HG02588 (cell line): ENCODE results near the gene ZNF367.

Experiments used
- ATAC-seq: cut with Tn5 transposase; IDR thresholded peaks from one replicate; pipeline ENCODE4 v1.9.1; 2021; ENCODE audit warnings: mild to moderate bottlenecking, moderate library complexity; ENCODE audit not compliant: unreplicated experiment

The ZNF367 gene

DNA sequence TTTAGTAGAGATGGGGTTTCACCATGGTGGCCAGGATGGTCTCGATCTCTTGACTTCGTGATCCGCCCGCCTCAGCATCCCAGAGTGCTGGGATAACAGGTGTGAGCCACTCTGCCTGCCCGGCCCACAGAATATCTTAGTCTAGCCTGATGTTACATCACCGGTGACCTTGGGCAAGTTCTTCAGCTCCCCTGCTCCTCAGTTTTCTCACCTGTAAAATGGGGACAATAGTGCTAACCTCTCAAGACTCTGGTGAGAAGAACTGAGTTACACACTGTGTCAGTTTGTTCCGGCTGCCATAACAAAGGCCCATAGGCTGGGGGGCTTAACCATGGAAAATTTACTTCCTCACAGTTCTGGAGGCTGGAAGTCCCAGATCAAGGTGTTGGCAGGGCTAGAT lies 19.3 kb upstream of the ZNF367 start:
- no peak for ATAC-seq

DNA sequence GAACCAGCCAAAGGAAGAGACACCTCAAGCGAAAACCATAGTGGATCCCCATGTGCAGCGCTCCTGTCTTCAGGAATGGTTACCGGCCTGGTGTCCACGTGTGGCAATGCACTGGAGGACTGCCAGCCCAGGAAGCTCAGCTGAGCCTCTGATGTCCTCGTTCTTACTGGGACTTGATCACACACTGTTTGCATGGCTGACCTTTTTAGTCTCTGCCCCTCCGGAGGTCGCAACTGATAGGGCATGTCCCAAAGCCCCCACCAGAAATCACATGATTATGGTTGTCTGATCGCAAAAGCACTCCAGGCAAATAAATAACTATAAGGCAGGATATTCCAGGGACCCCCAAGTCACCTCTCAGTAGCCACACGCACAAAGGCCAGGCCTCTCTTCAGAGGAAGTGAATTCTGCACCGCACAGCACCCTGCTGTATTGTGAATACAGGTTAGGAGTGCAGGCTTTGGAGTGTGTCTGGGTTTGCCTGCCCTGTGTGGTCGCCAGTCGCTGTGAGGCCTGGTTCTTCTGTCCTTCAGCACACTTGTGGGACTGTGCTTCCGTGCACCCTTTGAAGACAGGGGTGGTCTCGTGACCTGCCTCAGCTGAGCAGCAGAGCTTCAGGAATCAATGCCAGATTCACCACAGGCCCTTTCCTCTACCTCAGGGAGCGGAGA lies 18.4 kb upstream of the ZNF367 start:
- no peak for ATAC-seq

DNA sequence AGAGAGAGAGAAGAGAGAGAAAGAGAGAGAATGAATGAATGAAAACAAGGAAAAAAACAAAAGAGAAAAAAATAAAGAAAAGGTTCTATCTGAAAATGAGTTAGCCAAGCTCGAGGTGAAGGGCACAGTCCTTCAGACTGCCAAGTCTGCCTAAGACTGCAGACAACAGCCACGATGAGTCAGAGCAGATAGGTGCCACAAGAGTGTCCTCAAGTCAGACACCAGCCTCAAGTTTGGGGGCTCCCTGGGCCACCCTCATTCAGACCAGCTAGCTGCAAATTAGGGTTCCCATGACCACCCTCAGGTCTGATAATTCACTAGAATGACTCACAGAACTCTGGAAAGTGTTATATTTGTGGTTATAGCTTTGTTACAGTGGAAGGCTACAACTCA lies 17.9 kb upstream of the ZNF367 start:
- ATAC-seq: no peak

DNA sequence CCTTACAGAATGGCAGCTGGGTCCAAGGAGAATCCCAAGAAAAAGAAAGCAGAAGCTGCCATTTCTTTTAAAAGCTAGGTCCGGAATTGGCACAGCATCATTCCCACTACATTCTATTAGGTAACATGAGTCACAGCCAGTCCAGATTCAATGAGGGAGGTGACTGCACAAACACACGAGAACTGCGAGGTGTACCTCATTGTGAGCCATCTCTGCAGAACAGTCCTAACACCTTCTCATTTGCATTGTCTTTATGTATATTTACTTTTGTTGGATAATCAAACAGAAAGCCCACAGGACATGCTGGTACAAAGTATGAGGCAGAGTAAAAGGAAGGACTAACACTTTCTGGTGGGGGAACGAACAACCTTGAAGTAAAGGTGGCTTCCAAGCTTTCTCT lies 17.2 kb upstream of the ZNF367 start:
- no peak for ATAC-seq

DNA sequence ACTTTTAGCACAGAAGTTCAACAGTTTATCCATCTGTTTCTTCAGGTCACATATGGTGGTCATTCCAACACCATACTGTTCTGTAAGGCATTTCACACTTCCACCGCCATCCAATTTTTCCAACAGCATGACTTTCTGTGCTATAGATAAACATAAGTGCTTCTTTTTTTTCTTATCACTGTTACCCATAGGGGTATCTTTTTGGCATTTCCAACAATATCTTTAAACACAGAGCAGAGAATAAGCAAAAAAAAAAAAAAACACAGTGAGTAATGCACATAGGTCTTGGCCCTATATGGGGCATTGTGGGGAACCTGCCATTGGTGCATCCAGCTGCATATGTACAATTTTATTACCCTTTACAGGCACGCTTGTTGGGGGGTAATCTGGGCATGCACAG lies 12.2 kb upstream of the ZNF367 start:
- no peak for ATAC-seq

DNA sequence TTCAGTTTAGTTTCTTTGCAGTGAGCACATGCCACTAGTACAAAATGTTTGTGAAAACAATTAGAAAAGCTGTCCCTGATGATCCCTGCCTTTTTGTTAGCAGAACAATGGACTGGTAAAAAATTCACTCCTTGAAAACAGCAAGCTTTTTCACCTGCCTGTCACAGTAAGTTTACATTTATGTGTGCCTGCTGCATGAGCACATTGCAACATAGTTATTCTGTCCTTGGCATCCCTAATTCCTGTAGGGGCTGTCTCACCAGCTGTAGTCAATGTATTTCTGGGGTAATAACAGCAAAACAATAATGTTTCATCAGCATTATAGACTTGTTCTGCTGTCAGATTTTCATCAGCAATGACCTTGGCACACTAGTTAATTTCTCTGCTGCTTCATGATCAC lies 11.6 kb upstream of the ZNF367 start:
- no peak for ATAC-seq

DNA sequence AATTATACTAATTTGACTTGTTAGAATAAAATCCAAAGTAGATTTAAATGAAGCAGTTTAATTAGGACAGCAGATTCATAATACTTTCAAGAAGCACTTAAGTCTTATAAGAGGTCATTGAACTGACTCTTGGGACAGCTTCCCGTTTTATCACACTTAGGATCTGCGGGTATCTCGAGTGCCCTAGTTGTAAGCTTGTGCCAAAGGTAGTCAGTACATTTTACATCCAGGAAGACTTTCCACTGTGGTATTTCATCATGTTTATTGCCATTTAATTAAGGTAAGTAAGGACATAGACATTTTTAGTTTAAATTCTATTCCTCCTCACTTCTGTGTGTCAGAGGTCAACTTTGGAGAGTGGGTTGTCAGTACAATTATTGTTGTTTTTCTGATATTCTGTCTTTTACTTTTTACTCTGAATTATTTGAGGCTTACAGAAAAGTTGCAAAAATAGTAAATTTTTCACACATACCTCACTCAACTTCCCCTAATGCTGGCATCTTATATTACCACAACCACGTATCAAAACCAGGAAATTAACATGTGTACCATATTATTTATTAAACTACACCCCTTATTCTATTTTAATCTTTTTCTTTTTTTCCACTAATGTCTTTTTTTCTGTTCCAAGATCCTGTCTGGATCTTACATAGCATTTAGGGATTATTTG lies 7.5 kb upstream of the ZNF367 start:
- ATAC-seq: no peak

DNA sequence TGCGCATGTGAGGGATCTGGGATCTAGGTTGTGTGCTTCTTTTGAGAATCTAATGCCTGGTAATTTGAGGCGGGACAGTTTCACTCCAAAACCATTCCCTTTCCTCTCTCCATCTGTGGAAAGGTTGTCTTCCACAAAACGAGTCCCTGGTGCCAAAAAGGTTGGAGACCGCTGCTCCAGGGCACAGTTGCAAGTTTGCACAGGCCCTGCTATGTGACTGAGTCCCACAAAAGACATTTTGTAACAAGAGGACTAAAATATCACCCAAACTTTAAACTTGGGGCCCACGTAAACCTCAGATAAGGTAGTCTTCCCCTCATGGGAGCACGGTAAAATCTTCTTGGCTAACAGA lies 5.8 kb upstream of the ZNF367 start:
- no peak for ATAC-seq

DNA sequence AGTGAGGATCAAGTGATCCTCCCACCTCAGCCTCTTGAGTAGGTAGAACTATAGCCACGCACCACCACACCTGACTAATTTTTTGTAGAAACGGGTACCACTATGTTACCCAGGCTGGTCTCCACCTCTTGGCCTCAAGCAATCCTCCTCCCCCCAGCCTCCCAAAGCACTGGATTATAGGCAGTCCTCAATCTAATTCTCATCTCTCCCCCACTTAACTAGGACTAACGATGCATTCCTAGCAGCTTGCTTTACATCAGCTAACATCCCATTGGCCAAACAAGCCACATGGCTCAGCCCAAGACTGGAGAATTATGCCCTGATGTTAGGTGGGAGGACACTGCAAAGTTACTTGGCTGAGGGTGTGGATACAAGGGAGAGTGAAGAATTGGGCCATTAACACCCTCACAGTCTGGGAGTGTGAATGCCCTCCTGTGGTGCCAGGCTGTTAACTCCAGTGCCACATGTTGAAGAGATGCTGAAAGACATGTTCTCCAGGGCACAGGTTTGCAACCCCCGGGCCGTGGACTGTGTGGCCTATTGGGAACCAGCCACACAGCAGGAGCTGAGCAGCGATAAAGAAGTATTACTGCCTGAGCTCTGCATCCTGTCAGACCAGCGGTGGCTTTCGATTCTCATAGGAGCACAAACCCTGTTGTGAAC lies 5.3 kb upstream of the ZNF367 start:
- ATAC-seq: no peak

DNA sequence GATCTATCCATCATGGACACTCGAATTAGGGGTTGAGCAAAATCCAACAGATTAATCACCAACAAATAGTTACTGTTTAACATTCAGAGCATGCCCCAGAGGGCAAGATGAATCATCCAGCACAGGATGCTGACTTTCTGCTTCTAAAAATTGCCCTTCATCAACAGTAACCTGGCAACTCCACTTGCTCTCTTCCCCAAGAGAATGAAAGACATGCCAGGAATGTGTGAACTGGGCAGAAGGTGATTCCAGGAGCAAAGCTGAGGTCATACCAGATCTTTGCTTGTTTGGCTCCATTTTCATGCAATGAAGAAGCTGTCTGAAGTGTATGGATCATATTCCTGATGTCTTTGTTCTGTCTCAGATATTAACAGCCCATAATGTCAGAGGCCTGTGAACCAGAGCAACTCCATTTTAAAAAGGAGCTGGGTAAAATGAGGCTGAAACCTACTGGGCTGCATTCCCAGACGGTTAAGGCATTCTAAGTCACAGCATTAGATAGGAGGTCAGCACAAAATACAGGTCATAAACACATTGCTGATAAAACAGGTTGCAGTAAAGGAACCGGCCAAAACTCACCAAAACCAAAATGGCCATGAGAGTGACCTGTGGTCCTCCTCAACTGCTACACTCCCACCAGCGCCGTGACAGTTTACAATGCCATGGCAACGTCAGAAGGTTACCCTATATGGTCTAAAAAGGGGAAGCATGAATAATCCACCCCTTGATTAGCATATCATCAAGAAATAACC lies 2.5 kb upstream of the ZNF367 start:
- no peak for ATAC-seq

DNA sequence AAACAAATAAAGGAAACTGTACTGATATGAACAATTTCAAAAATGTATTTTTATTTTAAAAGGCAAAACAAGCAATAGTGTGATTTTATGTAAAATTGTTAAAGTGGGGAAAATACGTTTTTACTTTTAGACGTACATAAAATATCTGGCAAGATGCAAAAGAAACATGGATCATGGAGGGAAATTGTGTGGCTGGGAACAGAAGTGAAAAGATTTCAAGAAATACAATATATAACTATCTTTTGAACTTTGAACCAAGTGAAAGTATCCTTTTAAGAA lies 1.5 kb upstream of the ZNF367 start:
- ATAC-seq: no peak

DNA sequence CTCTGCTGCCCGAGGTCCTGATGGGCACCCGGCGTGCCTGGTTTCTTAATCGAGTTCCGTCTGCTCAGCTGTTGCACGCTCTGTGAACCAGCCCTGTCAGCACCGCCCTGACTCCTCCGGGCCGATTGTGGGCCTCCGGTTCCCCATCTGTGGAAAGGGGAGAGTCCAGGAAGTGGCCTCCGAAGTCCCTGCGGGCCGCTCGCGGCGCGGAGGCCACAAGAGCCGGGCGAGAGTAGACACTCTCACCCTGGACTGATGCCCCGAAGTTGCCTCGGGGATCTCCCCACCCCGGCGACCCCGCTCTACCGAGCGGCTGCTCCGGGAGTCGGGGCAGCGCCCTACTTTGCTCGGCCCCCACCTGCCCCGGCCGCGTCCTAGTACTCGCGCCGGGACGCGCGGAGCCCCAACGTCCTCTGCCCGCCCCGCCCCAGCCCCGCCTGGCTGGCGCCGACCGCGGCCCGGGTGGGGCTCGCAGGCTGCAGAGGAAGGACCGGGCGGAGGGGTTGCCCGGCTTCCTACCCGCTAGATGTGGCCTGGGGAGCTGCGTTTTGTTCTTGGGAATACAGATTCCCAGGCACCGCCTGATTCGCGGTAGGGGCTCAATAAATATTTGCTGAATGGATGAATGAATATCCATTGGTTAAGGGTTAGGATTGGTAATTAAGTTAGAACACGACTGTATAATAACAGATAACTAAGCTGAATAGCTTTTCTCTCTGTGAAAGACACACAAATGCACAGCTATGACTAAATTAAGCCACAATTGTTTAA lies 935 bp upstream of the ZNF367 start:
- ATAC-seq: peak; percentile 36

DNA sequence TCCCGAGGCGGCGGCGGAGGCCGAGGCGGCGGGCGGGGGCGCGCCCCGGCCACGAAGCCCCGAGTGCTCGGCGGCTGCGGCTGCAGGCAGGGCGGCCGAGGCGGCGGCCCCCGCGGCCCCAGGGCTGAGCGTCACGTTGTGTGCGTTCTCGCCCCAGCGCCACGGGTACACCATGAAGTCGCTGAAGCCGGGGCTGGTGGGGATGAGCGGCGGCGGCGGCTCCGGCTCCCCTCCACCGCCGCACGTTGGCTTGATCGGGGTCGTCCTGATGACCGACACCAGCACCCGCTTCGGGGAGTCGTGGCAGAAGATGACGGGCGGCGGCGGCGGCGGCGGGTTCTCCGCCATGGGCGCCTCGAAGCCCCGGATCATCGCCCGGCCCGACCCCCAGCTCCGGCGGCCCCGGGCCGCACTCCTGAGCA lies 498 bp downstream of the ZNF367 start:
- ATAC-seq: peak; percentile 0

DNA sequence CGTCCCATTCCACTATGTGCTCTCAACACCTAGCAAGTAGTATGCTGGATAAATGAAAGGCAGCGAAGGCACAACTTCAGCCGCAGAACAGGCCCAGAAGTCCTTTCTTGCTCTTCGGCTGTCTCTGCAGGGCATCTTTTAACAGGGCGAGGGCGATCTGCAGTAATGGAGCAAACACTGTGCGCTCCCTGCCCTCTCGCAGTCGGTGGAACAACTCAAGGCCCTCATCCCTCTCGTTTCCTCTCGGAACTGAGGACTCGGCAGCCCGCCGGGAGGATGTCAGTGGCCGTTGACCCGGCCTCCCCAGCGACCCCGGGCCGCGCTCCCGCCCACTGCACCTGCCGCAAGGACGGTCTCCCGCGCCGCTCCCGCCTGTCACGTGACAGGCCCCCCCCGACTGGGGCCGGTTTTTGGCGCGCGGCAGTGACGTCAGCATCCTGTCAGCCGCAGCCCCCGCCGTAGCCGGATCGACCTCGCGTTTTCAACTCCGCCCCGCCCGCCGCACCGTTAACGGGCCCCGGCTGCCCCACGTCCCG lies 1.1 kb downstream of the ZNF367 start:
- ATAC-seq: peak; percentile 29

DNA sequence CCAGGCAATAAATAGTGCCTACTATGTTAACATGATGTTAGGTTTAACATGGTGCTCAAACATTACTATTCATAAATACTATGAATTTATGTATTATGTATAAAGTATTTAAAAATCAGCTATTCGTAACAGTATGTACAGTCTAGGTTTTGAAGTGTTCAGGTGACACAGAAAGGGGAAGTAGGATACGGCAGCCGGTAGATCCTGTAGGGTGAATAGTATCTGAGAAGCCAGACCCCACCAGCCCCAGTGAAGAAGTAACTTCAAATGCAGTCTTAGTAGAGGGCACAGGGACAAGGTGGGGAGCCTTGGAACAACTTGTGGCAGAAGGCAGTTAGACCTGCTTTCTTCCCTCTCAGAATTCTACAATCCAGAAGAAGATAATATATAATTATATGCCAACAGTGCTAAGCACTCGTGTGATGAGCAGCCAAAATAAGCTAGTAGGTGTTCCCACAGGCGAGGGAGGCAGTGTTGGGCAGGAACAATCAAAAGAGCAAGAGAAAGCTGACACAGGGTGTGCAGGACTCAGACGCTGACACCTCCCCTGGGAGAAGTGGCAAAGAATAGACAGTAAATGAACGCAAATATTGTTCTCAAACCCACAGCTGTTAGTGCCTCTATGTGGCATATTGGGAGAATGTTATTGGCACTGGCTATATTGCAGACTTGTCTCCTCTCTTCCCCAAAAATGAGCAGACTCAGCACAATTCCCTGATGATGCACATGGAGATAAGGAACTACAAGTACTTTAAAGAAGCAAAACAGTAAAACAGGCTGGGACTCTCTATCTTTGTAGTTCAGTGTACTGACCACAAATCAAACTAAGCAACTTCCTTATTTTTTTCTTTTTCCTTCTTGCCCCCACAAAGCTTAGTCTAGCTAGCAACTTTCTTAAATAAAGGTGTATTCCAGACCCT lies 4.6 kb downstream of the ZNF367 start:
- ATAC-seq: no peak

DNA sequence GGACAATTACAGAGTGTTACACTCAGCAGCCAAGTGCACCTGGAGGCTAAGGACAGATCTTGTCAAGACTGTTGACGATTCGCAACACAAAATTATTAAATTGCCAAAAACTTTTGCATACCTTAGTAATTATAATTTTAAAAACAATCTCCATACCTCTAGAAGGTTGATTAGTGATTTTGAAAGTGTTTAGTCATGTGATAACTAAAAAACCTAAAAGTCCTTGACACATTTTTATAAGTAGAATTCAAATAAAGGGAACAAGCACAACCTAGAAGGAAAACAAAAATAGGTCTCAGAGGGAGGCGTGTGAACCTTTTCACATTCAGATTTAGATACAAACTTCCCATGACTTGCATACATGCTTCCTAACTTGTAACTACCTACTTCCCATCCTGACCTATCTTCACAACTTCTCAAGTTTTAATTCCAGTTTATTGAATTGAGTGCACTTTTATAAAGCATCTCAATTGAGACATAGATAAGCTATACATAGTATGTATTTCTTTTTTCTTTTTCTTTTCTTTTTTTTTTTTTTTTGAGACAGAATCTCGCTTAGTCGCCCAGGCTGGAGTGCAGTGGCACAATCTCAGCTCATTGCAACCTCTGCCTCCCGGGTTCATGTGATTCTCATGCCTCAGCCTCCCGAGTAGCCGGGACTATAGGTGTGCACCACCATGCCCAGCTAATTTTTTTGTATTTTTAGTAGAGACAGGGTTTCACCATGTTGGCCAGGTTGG lies 5.8 kb downstream of the ZNF367 start:
- ATAC-seq: no peak

DNA sequence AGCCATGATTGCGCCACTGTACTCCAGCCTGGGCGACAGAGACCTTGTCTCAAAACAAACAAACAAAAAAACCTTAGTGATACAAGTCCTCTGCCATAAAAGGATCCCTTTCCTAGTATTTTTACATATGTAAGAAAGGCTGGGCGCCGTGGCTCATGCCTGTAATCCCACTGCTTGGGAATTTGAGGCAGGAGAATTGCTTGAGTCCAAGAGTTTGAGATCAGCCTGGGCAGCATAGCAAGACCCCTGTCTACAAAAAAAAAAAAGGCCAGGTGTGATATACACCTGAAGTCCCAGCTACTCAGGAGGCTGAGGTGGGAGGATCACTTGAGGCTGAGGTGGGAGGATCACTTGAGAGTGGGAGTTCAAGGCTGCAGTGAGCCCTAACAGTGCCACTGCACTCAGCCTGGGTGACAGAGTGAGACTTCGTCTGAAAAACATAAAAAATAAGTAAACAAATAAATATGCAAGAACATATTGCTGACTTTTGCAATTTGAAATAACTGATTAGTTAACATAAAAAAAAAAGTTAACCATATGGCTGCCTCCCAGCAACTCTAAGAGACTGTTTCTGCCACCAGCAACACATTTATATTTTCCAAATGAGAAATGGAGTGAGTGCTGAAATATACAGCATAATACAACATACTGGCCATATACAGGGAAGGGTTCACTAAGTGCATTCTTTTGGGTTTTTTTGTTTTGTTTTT lies 6.9 kb downstream of the ZNF367 start:
- no peak for ATAC-seq

DNA sequence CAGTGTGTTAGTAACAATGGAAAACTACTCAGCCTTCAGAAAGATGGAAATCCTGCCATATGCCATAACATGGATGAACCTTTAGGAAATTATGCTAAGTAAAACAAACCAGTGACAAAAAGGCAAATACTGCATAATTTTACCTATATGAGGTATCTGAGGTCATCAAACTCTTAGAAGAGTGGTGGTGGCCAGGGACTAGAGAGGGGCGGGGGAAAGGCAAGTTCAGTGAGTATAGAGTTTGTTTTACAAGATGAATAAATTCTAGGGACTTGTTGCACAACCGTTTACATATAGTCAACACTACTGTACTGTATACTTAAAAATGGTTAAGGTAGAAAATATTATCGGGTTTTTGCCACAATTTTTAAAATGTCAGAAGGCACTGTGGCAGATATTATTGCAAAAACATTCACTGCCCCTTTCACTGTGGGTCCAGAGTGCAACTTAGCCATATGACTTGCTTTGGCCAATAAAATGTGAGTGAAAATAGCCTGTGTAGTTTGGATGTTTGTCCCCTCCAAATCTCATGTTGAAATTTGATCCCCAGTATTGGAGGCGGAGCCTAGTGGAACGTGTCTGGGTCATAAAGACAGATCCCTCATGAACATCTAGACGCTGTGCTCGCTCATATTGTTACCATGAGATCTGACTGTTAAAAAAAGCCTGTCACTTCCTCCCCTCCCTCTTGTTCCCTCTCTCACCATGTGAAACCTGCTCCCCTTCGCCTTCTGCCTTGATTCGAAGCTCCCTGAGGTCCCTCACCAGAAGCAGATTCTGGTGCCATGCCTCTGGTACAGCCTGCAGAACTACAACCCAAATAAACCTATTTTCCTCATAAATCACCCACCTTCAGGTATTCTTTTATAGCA lies 9.5 kb downstream of the ZNF367 start:
- no peak for ATAC-seq
